Measurements from ENCODE around the gene EML1. TPM values are rescaled to one million over a fixed set of nuclear protein-coding genes. Genes with fewer than 3 reads are reported as not detected.
A peak's percentile ranks its signal among the peaks of the same experiment; 100 is the strongest.

The EML1 gene
- total and polyA plus RNA-seq, 8 donors = 5.8 to 66.5 (median 34.8) TPM

DNA sequence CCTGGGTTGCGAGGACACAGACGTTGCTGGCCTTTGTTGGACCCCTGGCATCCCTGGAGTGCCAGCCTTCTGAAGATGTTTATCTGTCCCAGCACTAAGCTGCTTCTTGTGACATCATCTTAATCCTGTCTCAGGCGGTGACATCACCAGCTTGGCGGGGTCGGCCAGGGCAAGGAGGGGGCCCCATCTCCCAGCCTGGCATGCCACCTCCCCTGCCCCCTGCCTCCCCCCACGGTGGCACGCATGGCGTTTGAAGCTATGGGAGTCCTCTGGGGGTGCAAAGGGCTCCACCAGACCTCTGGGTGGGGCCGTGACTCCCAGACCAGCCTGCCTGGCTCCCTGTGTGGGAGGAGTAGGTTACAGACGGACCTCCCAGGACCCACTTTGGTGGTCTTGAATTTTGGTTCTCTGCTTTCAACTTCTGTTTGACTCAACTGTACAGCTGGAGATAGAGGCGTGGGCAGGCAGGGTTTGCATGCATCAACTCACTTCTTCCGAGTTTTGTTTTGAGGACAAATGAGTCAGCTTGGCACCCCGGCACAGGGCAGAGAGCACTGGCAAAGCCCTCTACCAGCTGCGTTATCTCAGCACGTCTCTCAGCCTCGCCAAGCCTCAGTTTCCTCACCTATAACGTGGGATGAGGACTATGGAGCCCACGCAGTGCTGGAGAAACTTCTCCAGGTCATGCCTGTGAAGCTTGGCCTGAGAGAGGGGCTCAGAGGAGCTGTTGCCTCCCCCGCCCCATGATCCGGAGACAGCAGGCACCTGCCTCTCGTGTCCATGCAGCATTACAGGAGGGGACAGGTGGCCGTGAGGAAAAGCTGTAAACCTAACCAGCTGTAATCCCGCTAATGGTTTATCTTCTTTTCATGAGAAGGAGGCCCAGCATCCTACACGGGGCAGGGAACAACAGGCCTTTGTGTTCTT, 38.8 kb upstream of the EML1 start:
- DNase-seq = no peak
- peaks cover 40 to 94% (median 74%) of the 10 kb centered on the region in 4 donors for H3K4me1 ChIP-seq
- peaks cover 0 to 12% (median 7%) of the 10 kb centered on the region in 3 donors for H3K27me3 ChIP-seq
- intact Hi-C loops (cut with DNase I; ENCODE audit: low total_unique reads) = no loop called here
- H3K36me3 ChIP-seq = no peaks in the 10 kb centered on the region
- TF ChIP-seq POLR2A (IDR thresholded peaks at IDR 0.05) (no peak), POLR2AphosphoS5 (IDR thresholded peaks at IDR 0.05) (peak in 1 of 3 donors; percentile 14)
- no peak overlapping the region for H3K4me3 ChIP-seq
- H3K27ac ChIP-seq = peak overlapping the region; percentile 3 to 85 (median 77)
- WGBS, 5 donors = 56 to 64% (median 58%) methylated on average over 21 to 24 of the region's 24 CpGs
- H3K9me3 ChIP-seq = no peaks in the 10 kb centered on the region

GRCh38 chr14:99755068-99755405, 38.2 kb upstream of the EML1 start:
- Histone ChIP-seq H3K9me3 (no peaks in the 10 kb centered on the region), H3K27me3 (peaks cover 0 to 12% (median 7%) of the 10 kb centered on the region in 3 donors), H3K4me1 (peaks cover 40 to 92% (median 69%) of the 10 kb centered on the region in 4 donors), H3K36me3 (no peaks in the 10 kb centered on the region), H3K27ac (peak overlapping the region in 4 of 5 donors; percentile 32 to 85 (median 72)), H3K4me3 (no peak overlapping the region)
- TF ChIP-seq POLR2AphosphoS5 (IDR thresholded peaks at IDR 0.05) = no peak
- DNase-seq = no peak
- intact Hi-C loops (cut with DNase I; ENCODE audit: low total_unique reads) = no loop called here
- WGBS, 5 donors = 58 to 73% (median 60%) methylated on average over 8 of the region's 8 CpGs

- intact Hi-C loops (cut with DNase I; ENCODE audit: low total_unique reads) = no loop called here
- H3K4me1 ChIP-seq = peaks cover 40 to 97% (median 65%) of the 10 kb centered on the region in 4 donors
- peak; percentile 77 to 83 for DNase-seq
- H3K9me3 ChIP-seq = no peaks in the 10 kb centered on the region
- H3K27me3 ChIP-seq = peaks cover 0 to 12% (median 7%) of the 10 kb centered on the region in 3 donors
- WGBS, 5 donors = 43 to 55% (median 49%) methylated on average over 15 to 21 of the region's 21 CpGs
- peak overlapping the region in 4 of 5 donors; percentile 52 to 85 (median 72) for H3K27ac ChIP-seq
- TF ChIP-seq, protein P1, sequence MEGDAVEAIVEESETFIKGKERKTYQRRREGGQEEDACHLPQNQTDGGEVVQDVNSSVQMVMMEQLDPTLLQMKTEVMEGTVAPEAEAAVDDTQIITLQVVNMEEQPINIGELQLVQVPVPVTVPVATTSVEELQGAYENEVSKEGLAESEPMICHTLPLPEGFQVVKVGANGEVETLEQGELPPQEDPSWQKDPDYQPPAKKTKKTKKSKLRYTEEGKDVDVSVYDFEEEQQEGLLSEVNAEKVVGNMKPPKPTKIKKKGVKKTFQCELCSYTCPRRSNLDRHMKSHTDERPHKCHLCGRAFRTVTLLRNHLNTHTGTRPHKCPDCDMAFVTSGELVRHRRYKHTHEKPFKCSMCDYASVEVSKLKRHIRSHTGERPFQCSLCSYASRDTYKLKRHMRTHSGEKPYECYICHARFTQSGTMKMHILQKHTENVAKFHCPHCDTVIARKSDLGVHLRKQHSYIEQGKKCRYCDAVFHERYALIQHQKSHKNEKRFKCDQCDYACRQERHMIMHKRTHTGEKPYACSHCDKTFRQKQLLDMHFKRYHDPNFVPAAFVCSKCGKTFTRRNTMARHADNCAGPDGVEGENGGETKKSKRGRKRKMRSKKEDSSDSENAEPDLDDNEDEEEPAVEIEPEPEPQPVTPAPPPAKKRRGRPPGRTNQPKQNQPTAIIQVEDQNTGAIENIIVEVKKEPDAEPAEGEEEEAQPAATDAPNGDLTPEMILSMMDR (IDR thresholded peaks at IDR 0.05) = no peak
- peak in 1 of 3 donors; percentile 61 for TF ChIP-seq POLR2AphosphoS5 (IDR thresholded peaks at IDR 0.05)
- no peaks in the 10 kb centered on the region for H3K36me3 ChIP-seq
- no peak overlapping the region for H3K4me3 ChIP-seq
Measured at GRCh38 chr14:99755629-99756603, 37.3 kb upstream of the EML1 start.

- DNase-seq = no peak
- 91 to 93% (median 91%) methylated on average over 17 to 21 of the region's 21 CpGs for WGBS, 5 donors
- intact Hi-C loops (cut with DNase I; ENCODE audit: low total_unique reads) = no loop called here
- no peak for TF ChIP-seq POLR2A (IDR thresholded peaks at IDR 0.05)
- TF ChIP-seq POLR2AphosphoS5 (IDR thresholded peaks at IDR 0.05) = no peak
- TF ChIP-seq, protein P1 (IDR thresholded peaks at IDR 0.05) = no peak
- TF ChIP-seq EP300 (IDR thresholded peaks at IDR 0.05) = no peak
- peak overlapping the region in 4 of 5 donors; percentile 52 to 85 (median 72) for H3K27ac ChIP-seq
- peaks cover 40 to 90% (median 60%) of the 10 kb centered on the region in 4 donors for H3K4me1 ChIP-seq
- no peaks in the 10 kb centered on the region for H3K36me3 ChIP-seq
- no peak overlapping the region for H3K4me3 ChIP-seq
- H3K9me3 ChIP-seq = no peaks in the 10 kb centered on the region
- H3K27me3 ChIP-seq = peaks cover 0 to 12% (median 7%) of the 10 kb centered on the region in 3 donors
Measured at GRCh38 chr14:99756796-99757195, 36.4 kb upstream of the EML1 start.

Data from stomach (tissue), 9 donors.